Measurements from ENCODE around the gene STK17B.
"Not testable (repeated sequence)": the region's sequence is repeated elsewhere in the genome, so short reads cannot be mapped to it uniquely, and the experiment has no call there.

Gene STK17B

GRCh38 chr2:196096264-196096663 lies 75.1 kb downstream of the STK17B start:
- no peak for DNase-seq (ENCODE audit: low read depth)
- TF ChIP-seq CTCF (IDR thresholded peaks at IDR 0.05; ENCODE audit: low read depth, low read length, missing control alignments): no peak
- no peak overlapping the region for H3K4me3 ChIP-seq (ENCODE audit: low read depth, low read length)

- not testable (repeated sequence) for H3K4me3 ChIP-seq (ENCODE audit: low read depth, low read length); DNase-seq (ENCODE audit: low read depth)
These were observed 81.9 kb downstream of the STK17B start for GRCh38 chr2:196089448-196089847.

- TF ChIP-seq CTCF (IDR thresholded peaks at IDR 0.05; ENCODE audit: low read depth, low read length, missing control alignments): no peak
- H3K4me3 ChIP-seq (ENCODE audit: low read depth, low read length): no peak overlapping the region
- no peak for DNase-seq (ENCODE audit: low read depth)
These were observed 83.2 kb downstream of the STK17B start for GRCh38 chr2:196088203-196088602.

DNA sequence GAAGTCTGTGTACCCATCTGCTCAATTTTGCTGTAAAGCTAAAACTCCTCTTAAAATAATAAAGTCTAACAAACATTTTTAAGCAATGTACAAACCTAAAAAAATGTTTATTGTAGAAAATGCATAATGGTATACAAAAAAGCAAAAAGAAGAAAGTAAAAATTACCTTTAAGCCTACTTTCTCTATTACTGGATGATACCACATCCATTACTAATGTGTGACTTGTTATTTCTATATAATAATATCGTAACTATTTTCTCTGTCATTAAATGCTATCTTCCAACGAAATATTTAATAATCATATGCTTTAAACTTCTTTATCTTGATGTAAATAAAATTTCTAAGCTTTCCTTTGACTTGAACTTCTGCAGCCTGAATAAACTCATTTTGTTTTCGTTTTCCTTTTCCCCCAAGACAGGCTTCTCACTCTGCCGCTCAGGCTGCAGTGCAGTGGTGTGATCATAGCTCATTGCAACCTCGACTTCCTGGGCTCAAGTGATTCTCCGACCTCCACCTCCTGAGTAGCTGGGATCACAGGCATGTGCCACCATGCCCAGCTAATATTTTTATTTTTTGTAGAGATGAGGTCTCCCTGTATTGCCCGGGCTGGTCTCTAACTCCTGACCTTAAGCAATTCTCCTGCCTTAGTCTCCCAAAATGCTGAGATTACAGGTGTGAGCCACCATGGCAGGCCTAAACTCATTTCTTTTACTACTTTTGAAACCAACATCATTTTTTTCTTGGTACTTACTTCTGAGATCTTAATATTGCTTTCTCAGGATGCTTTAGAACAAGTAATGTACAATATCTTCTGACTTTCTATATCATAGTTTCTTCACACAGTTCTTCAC lies 84.6 kb downstream of the STK17B start:
- no peak overlapping the region for H3K4me3 ChIP-seq (ENCODE audit: low read depth, low read length)
- no peak for DNase-seq (ENCODE audit: low read depth)
- no peak for TF ChIP-seq CTCF (IDR thresholded peaks at IDR 0.05; ENCODE audit: low read depth, low read length, missing control alignments)

GRCh38 chr2:196083601-196084000 lies 87.8 kb downstream of the STK17B start:
- no peak for DNase-seq (ENCODE audit: low read depth)
- TF ChIP-seq CTCF (IDR thresholded peaks at IDR 0.05; ENCODE audit: low read depth, low read length, missing control alignments): no peak
- H3K4me3 ChIP-seq (ENCODE audit: low read depth, low read length): no peak overlapping the region
